GM19395 (cell line): Measurements from ENCODE around the gene TASP1.
A peak's percentile ranks its signal among the peaks of the same experiment; 100 is the strongest.
"Not testable (repeated sequence)": the region's sequence is repeated elsewhere in the genome, so short reads cannot be mapped to it uniquely, and the experiment has no call there.

Source experiments
- ATAC-seq: cut with Tn5 transposase; IDR thresholded peaks from one replicate; pipeline ENCODE4 v1.9.1; 2021; ENCODE audit warnings: mild to moderate bottlenecking, moderate library complexity; ENCODE audit not compliant: unreplicated experiment

The TASP1 gene

GRCh38 chr20:13650474-13650873, 11.7 kb upstream of the TASP1 start:
- no peak for ATAC-seq

- no peak for ATAC-seq
These were observed 9.8 kb upstream of the TASP1 start for GRCh38 chr20:13648291-13649228.

- no peak for ATAC-seq
These were observed 5.3 kb upstream of the TASP1 start for GRCh38 chr20:13644010-13644409.

GRCh38 chr20:13639150-13639497, 392 bp upstream of the TASP1 start:
- ATAC-seq = peak; percentile 29

GRCh38 chr20:13638162-13638495, 603 bp downstream of the TASP1 start:
- ATAC-seq = no peak

GRCh38 chr20:13632431-13632830, 6.3 kb downstream of the TASP1 start:
- no peak for ATAC-seq

GRCh38 chr20:13627525-13627924, 11.2 kb downstream of the TASP1 start:
- ATAC-seq = not testable (repeated sequence)

GRCh38 chr20:13626724-13627123, 12.0 kb downstream of the TASP1 start:
- no peak for ATAC-seq

- ATAC-seq = no peak
These were observed 13.3 kb downstream of the TASP1 start for GRCh38 chr20:13625304-13625979.

GRCh38 chr20:13619415-13619814, 19.3 kb downstream of the TASP1 start:
- ATAC-seq = not testable (repeated sequence)

- ATAC-seq = not testable (repeated sequence)
These were observed 20.3 kb downstream of the TASP1 start for GRCh38 chr20:13618456-13618855.

- ATAC-seq = not testable (repeated sequence)
These were observed 21.1 kb downstream of the TASP1 start for GRCh38 chr20:13617585-13617984.

GRCh38 chr20:13616713-13617112, 22.0 kb downstream of the TASP1 start:
- not testable (repeated sequence) for ATAC-seq

- no peak for ATAC-seq
These were observed 24.8 kb downstream of the TASP1 start for GRCh38 chr20:13613917-13614316.

- ATAC-seq = no peak
These were observed 27.1 kb downstream of the TASP1 start for GRCh38 chr20:13611611-13612125.

GRCh38 chr20:13610184-13610583, 28.5 kb downstream of the TASP1 start:
- ATAC-seq = no peak

GRCh38 chr20:13608066-13608465, 30.7 kb downstream of the TASP1 start:
- ATAC-seq = no peak

GRCh38 chr20:13593423-13593822, 45.3 kb downstream of the TASP1 start:
- not testable (repeated sequence) for ATAC-seq

GRCh38 chr20:13588049-13588448, 50.7 kb downstream of the TASP1 start:
- ATAC-seq = no peak

GRCh38 chr20:13587370-13587769, 51.4 kb downstream of the TASP1 start:
- no peak for ATAC-seq

GRCh38 chr20:13586133-13586532, 52.6 kb downstream of the TASP1 start:
- no peak for ATAC-seq

GRCh38 chr20:13581451-13581850, 57.3 kb downstream of the TASP1 start:
- ATAC-seq = no peak
